Measurements from ENCODE around the gene APLP2. TPM values are rescaled to one million over a fixed set of nuclear protein-coding genes. Genes with fewer than 3 reads are reported as not detected.

Gene APLP2
- total RNA-seq, 1 experiment from 2014 or later = 317 TPM

DNA sequence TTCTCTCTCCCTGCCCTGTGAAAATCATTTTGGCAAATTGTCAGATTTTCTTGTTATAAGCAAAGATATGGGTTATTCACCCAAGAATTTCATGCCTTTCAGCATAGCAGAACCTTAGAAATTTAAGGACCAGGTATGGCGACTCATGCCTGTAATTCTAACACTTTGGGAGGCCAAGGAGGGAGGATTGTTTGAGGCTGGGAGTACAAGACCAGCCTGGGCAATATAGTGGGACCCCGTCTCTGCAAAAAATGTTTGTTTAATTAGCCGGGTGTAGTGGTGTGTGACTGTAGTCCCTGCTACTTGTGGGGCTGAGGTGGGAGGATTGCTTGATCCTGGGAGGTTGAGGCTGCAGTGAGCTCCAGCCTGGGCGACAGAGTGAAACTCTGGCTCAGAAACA is 27.6 kb downstream of the APLP2 start:
- TF ChIP-seq, protein P1, sequence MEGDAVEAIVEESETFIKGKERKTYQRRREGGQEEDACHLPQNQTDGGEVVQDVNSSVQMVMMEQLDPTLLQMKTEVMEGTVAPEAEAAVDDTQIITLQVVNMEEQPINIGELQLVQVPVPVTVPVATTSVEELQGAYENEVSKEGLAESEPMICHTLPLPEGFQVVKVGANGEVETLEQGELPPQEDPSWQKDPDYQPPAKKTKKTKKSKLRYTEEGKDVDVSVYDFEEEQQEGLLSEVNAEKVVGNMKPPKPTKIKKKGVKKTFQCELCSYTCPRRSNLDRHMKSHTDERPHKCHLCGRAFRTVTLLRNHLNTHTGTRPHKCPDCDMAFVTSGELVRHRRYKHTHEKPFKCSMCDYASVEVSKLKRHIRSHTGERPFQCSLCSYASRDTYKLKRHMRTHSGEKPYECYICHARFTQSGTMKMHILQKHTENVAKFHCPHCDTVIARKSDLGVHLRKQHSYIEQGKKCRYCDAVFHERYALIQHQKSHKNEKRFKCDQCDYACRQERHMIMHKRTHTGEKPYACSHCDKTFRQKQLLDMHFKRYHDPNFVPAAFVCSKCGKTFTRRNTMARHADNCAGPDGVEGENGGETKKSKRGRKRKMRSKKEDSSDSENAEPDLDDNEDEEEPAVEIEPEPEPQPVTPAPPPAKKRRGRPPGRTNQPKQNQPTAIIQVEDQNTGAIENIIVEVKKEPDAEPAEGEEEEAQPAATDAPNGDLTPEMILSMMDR (IDR thresholded peaks at IDR 0.05; ENCODE audit: unreplicated experiment) = no peak
- no peaks in the 10 kb centered on the region for H3K27me3 Mint-ChIP-seq (ENCODE audit: insufficient read depth, unreplicated experiment)
- no peak for DNase-seq (ENCODE audit: unreplicated experiment)
- ChIA-PET CTCF (interaction anchor here (0.6 to 1.3 kb wide), 3 partner anchors 8 to 965 kb away, joined by 3 to 4 read pairs (median 4); no protein-coding TSS in a partner anchor), POLR2A (interaction anchor here (0.7 kb wide), 1 partner anchor 8 kb away, joined by 3 read pairs; no protein-coding TSS in a partner anchor)
- H3K4me3 Mint-ChIP-seq (ENCODE audit: unreplicated experiment) = no peak overlapping the region
- no peaks in the 10 kb centered on the region for H3K9me3 Mint-ChIP-seq (ENCODE audit: unreplicated experiment)
- H3K4me1 Mint-ChIP-seq (ENCODE audit: insufficient read depth, unreplicated experiment) = peaks cover 39% of the 10 kb centered on the region
- BruUV-seq (replicated peaks) = no TSS peak
- intact Hi-C loops (cut with micrococcal nuclease) = no loop called here
- H3K27ac Mint-ChIP-seq (ENCODE audit: low read depth, unreplicated experiment) = no peak overlapping the region
- no peaks in the 10 kb centered on the region for H3K36me3 Mint-ChIP-seq (ENCODE audit: insufficient read depth, unreplicated experiment)

DNA sequence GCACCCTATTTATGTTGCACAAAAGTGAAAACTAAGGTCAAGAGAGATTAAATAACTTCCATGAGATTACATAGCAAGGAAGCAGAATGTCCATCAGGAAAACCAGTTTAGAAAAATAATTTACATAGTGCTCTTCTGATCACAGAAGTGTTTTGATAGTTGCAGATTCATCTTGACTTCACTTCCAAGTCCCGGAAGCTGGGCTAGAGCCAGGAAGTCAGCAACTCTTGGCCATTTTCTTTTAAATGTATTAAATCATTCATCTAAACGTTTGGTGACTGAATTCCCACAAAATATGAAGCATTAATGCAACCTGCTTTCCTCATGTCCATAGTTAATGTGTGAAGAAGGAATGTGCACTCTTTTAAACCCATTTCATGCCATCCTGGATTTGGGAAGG is 29.7 kb downstream of the APLP2 start:
- Mint-ChIP-seq H3K27me3 (ENCODE audit: insufficient read depth, unreplicated experiment) (no peaks in the 10 kb centered on the region), H3K9me3 (ENCODE audit: unreplicated experiment) (no peaks in the 10 kb centered on the region), H3K36me3 (ENCODE audit: insufficient read depth, unreplicated experiment) (no peaks in the 10 kb centered on the region), H3K4me1 (ENCODE audit: insufficient read depth, unreplicated experiment) (peaks cover 46% of the 10 kb centered on the region), H3K27ac (ENCODE audit: low read depth, unreplicated experiment) (peak overlapping the region; percentile 68), H3K4me3 (ENCODE audit: unreplicated experiment) (no peak overlapping the region)
- intact Hi-C loops (cut with micrococcal nuclease) = no loop called here
- DNase-seq (ENCODE audit: unreplicated experiment) = no peak
- no TSS peak for BruUV-seq (replicated peaks)
- CTCF ChIA-PET = no interaction called here
- TF ChIP-seq, protein P1 (IDR thresholded peaks at IDR 0.05; ENCODE audit: unreplicated experiment) = no peak
- POLR2A ChIA-PET = interaction anchor here (6.5 kb wide), 1 partner anchor 28 kb away, joined by 69 read pairs; the partner anchor contains the start of gene APLP2

DNA sequence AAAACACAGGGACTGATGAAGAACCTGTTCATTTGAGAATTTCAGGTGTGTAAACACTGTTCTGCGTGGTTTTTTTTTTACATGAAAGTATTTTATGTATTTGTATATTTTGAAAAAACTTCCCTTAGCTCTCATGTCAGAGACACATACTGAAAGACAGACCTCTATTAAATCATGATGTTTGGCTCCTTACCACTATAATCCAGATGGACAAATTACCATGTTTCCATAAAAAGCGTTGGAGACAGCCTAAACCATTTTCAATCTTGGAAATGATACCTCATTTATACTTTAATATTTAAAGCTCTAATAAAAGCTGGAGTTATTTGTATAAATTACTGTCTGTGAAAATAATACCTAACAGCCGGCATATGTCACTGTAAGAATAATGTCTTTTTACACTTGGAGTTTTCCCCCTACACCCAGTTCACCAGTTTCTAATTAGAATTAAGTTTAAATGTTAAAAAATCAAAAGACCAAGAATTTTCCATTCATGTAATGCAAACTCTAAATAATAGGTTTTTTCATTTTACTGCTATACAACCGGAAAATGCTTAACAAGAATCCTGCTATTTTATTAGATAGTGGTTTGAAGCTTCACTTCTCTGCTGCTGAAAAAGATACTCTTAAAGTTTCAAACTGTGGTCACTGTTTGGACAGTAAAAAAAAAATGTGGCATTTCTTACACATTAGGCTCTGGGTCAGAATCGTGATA is 30.8 kb downstream of the APLP2 start:
- POLR2A ChIA-PET = interaction anchor here (1.1 to 6.5 kb wide), 3 partner anchors 30 to 99 kb away, joined by 3 to 69 read pairs (median 9); partner anchors contain the start of genes APLP2 and PRDM10
- no peaks in the 10 kb centered on the region for H3K36me3 Mint-ChIP-seq (ENCODE audit: insufficient read depth, unreplicated experiment)
- H3K4me1 Mint-ChIP-seq (ENCODE audit: insufficient read depth, unreplicated experiment) = peaks cover 34% of the 10 kb centered on the region

DNA sequence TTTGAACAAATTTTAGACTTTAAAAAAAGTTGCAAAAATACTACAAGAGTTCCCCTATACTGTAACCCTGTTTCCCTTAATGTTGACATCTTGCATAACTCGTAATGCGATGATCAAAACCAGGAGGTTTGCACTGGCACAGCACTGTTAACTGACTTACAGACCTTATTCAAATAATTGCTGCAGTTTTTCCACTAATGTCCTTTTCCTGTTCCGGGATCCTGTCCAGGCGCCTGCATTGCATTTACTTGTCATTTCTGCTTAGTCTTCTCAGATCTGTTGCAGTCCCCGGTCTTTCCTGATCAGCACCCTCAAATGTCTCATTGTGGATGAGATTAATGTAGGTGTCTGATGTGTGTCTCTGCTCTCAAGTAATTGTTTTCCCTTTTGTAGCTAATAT is 32.0 kb downstream of the APLP2 start:
- TF ChIP-seq, protein P1 (IDR thresholded peaks at IDR 0.05; ENCODE audit: unreplicated experiment) = no peak
- Mint-ChIP-seq H3K9me3 (ENCODE audit: unreplicated experiment) (no peaks in the 10 kb centered on the region), H3K4me3 (ENCODE audit: unreplicated experiment) (no peak overlapping the region), H3K27me3 (ENCODE audit: insufficient read depth, unreplicated experiment) (no peaks in the 10 kb centered on the region), H3K4me1 (ENCODE audit: insufficient read depth, unreplicated experiment) (peaks cover 34% of the 10 kb centered on the region), H3K27ac (ENCODE audit: low read depth, unreplicated experiment) (no peak overlapping the region), H3K36me3 (ENCODE audit: insufficient read depth, unreplicated experiment) (peaks cover 7% of the 10 kb centered on the region)
- ChIA-PET CTCF (interaction anchor here (0.6 to 1.5 kb wide), 2 partner anchors 14 to 30 kb away, joined by 3 read pairs; no protein-coding TSS in a partner anchor), POLR2A (interaction anchor here (0.6 to 6.5 kb wide), 4 partner anchors 13 to 100 kb away, joined by 4 to 69 read pairs (median 8); partner anchors contain the start of genes APLP2 and PRDM10)
- intact Hi-C loops (cut with micrococcal nuclease) = no loop called here
- no TSS peak for BruUV-seq (replicated peaks)
- no peak for DNase-seq (ENCODE audit: unreplicated experiment)

More for the DNA sequence above, 30.8 kb downstream of the APLP2 start:
- CTCF ChIA-PET = interaction anchor here (0.6 to 1.5 kb wide), 3 partner anchors 31 to 1029 kb away, joined by 3 read pairs; no protein-coding TSS in a partner anchor
- Mint-ChIP-seq H3K27ac (ENCODE audit: low read depth, unreplicated experiment) (no peak overlapping the region), H3K27me3 (ENCODE audit: insufficient read depth, unreplicated experiment) (no peaks in the 10 kb centered on the region), H3K4me3 (ENCODE audit: unreplicated experiment) (no peak overlapping the region), H3K9me3 (ENCODE audit: unreplicated experiment) (no peaks in the 10 kb centered on the region)
- TF ChIP-seq, protein P1 (IDR thresholded peaks at IDR 0.05; ENCODE audit: unreplicated experiment) = no peak
- no TSS peak for BruUV-seq (replicated peaks)
- intact Hi-C loops (cut with micrococcal nuclease) = no loop called here
- no peak for DNase-seq (ENCODE audit: unreplicated experiment)
